SK-N-SH (cell line): ENCODE measurements around the gene PHKA2. TPM values are rescaled to one million over a fixed set of nuclear protein-coding genes. Genes with fewer than 3 reads are reported as not detected.

Experiments
- CTCF ChIA-PET: fragments of 300-600, 350-600 bp; formaldehyde crosslinking; extraction: SDS; loops from one replicate; lab custom pipeline; 2021; lab: Yijun Ruan, JAX
- POLR2A ChIA-PET: fragments of 350-600 bp; sonication (Branson Sonifier 250); formaldehyde crosslinking; extraction: SDS; loops from one replicate; lab custom pipeline; 2020; ENCODE audit warnings: antibody characterized with exemption, inconsistent platforms; lab: Yijun Ruan, JAX
- DNase-seq: peaks from one replicate; pipeline ENCODE4 v3.0.0; 2012
- H2AFZ ChIP-seq: fragments of 200-600 bp; sonication (generic); 2 replicates; pipeline ENCODE4 v1.8.1; 2016; ENCODE audit warnings: antibody characterized with exemption, mild to moderate bottlenecking, low read depth
- H3F3A ChIP-seq: fragments of 200-600 bp; sonication (generic); replicated peaks from 2 replicates; pipeline ENCODE3; 2016; ENCODE audit warnings: antibody characterized with exemption, mild to moderate bottlenecking; ENCODE audit not compliant: insufficient read depth
- H3K27ac ChIP-seq, 2 experiments: fragments of 200-500 bp in 1 of 2; fragments of 200-600 bp in 1 of 2; sonication (Bioruptor generic) in 1 of 2; sonication (generic), shearing (Covaris generic) in 1 of 2; 2 replicates each; pipeline versions ENCODE4 v1.5.1 to v1.6.1; 2014 to 2016; ENCODE audit warnings: low read depth in 2 of 2, inconsistent platforms in 1 of 2, low read length in 1 of 2, mild to moderate bottlenecking in 1 of 2, mixed read lengths in 1 of 2
- H3K27me3 ChIP-seq: fragments of 200-600 bp; sonication (generic), shearing (Covaris generic); 2 replicates; pipeline ENCODE4 v1.6.1; 2016; ENCODE audit warnings: mixed run types; ENCODE audit not compliant: insufficient read depth
- H3K36me3 ChIP-seq, 2 experiments: fragments of 200-500 bp in 1 of 2; fragments of 200-600 bp in 1 of 2; sonication (Bioruptor generic) in 1 of 2; sonication (generic) in 1 of 2; replicated peaks in 1 of 2; 2 replicates each; pipeline versions ENCODE3 to v1.5.1; 2014 to 2016; ENCODE audit warnings: low read length in 1 of 2, mild to moderate bottlenecking in 1 of 2; ENCODE audit not compliant: insufficient read depth in 2 of 2, control insufficient read depth in 1 of 2
- H3K4me1 ChIP-seq, 2 experiments: fragments of 200-500 bp in 1 of 2; fragments of 200-600 bp in 1 of 2; sonication (Bioruptor generic) in 1 of 2; sonication (generic), shearing (Covaris generic) in 1 of 2; 2 replicates each; pipeline versions ENCODE4 v1.5.1 to v1.6.1; 2014 to 2016; ENCODE audit warnings: low read depth in 1 of 2, low read length in 1 of 2, mixed run types in 1 of 2; ENCODE audit not compliant: insufficient read depth in 2 of 2, control insufficient read depth in 1 of 2
- H3K4me2 ChIP-seq: fragments of 200-600 bp; sonication (generic), shearing (Covaris generic); 2 replicates; pipeline ENCODE4 v1.6.1; 2017; ENCODE audit warnings: mixed run types
- H3K4me3 ChIP-seq, 2 experiments: fragments of 200-500 bp in 1 of 2; fragments of 200-600 bp in 1 of 2; sonication (Bioruptor generic) in 1 of 2; sonication (generic), shearing (Covaris generic) in 1 of 2; 2 replicates each; pipeline versions ENCODE4 v1.5.1 to v1.8.1; 2014 to 2016; ENCODE audit warnings: low read depth in 2 of 2, inconsistent platforms in 1 of 2, low read length in 1 of 2, mild to moderate bottlenecking in 1 of 2, mixed read lengths in 1 of 2, moderate library complexity in 1 of 2
- H3K79me2 ChIP-seq: fragments of 200-600 bp; sonication (generic); 2 replicates; pipeline ENCODE4 v1.8.1; 2017; ENCODE audit warnings: mild to moderate bottlenecking; ENCODE audit not compliant: insufficient read depth
- H3K9ac ChIP-seq: fragments of 200-600 bp; sonication (generic); 2 replicates; pipeline ENCODE4 v1.6.1; 2017; ENCODE audit warnings: mixed run types
- H3K9me2 ChIP-seq: fragments of 200-600 bp; sonication (generic); 2 replicates; pipeline ENCODE4 v1.6.1; 2017; ENCODE audit warnings: mixed run types
- H3K9me3 ChIP-seq: fragments of 200-600 bp; sonication (generic); 2 replicates; pipeline ENCODE4 v1.6.1; 2017; ENCODE audit warnings: mixed run types, mild to moderate bottlenecking, moderate library complexity
- H4K20me1 ChIP-seq: fragments of 200-600 bp; sonication (generic); 2 replicates; pipeline ENCODE4 v1.6.1; 2017; ENCODE audit warnings: mild to moderate bottlenecking, mixed run types; ENCODE audit not compliant: insufficient read depth
- CHD2 ChIP-seq: fragments of 150-350 bp; IDR thresholded peaks from 2 replicates; pipeline ENCODE4 v1.6.1; 2018; ENCODE audit warnings: low read length; ENCODE audit not compliant: partially characterized antibody
- EZH2phosphoT487 ChIP-seq: fragments of 200-600 bp; sonication (generic); IDR thresholded peaks from 2 replicates; pipeline ENCODE4 v1.6.1; 2017; ENCODE audit warnings: low read depth, mixed run types, mild to moderate bottlenecking, antibody characterized with exemption, moderate library complexity, borderline replicate concordance
- FOSL2 ChIP-seq: IDR thresholded peaks from 2 replicates; pipeline ENCODE4 v1.4.0; 2012; ENCODE audit warnings: low read depth, mild to moderate bottlenecking, moderate library complexity, borderline replicate concordance
- GATA2 ChIP-seq: sonication (generic); formaldehyde crosslinking; IDR thresholded peaks from 2 replicates; pipeline ENCODE4 v1.5.0; 2020; ENCODE audit warnings: mild to moderate bottlenecking, missing genetic modification reagents
- MEF2A ChIP-seq: IDR thresholded peaks from 2 replicates; pipeline ENCODE4 v1.4.0; 2012; ENCODE audit warnings: low read depth, borderline replicate concordance
- NRF1 ChIP-seq: IDR thresholded peaks from 2 replicates; pipeline ENCODE4 v1.6.1; 2012; ENCODE audit warnings: low read depth, mild to moderate bottlenecking, low read length
- RCOR1 ChIP-seq: fragments of 150-350 bp; IDR thresholded peaks from 2 replicates; pipeline ENCODE4 v1.6.1; 2017; ENCODE audit warnings: antibody characterized with exemption, low read length
- SMC3 ChIP-seq: IDR thresholded peaks from 2 replicates; pipeline ENCODE4 v1.6.1; 2012; ENCODE audit warnings: low read depth, low read length, improper control_type of control experiment
- TAF1 ChIP-seq: IDR thresholded peaks from 2 replicates; pipeline ENCODE4 v1.6.1; 2012; ENCODE audit warnings: low read depth, mild to moderate bottlenecking, low read length, moderate library complexity, borderline replicate concordance
- WGBS: methylation state at CpG from one replicate; pipeline ENCODE4 v1.1.6; 2017; ENCODE audit warnings: low lambda C conversion rate; 5-methylcytosine and 5-hydroxymethylcytosine counted together
- polyA plus RNA-seq, 3 experiments: library from polyadenylated mRNA; depleted of rRNA; stranded (reverse); fragments of >200 nt; gene quantifications; 2 replicates each; pipeline ENCODE4 v1.2.3, GENCODE V29; 2012
- TF ChIP-seq, protein P1 (sequence below): fragments of 150-350 bp; IDR thresholded peaks from 2 replicates; pipeline ENCODE4 v1.6.1; 2017; ENCODE audit warnings: antibody characterized with exemption, low read length, low read depth, borderline replicate concordance
- TF ChIP-seq, protein P2 (sequence below): fragments of 200-600 bp; sonication (generic); IDR thresholded peaks from 2 replicates; pipeline ENCODE4 v1.6.1; 2017; ENCODE audit warnings: antibody characterized with exemption, mild to moderate bottlenecking, moderate library complexity
- TF ChIP-seq, protein P3 (sequence below): IDR thresholded peaks from 2 replicates; pipeline ENCODE4 v1.6.1; 2012; ENCODE audit warnings: mild to moderate bottlenecking, low read depth, low read length, moderate library complexity

Gene PHKA2
- polyA plus RNA-seq, 1 of the 3 experiments (the other 2 are of a cell fraction), result 20.5 TPM

DNA sequence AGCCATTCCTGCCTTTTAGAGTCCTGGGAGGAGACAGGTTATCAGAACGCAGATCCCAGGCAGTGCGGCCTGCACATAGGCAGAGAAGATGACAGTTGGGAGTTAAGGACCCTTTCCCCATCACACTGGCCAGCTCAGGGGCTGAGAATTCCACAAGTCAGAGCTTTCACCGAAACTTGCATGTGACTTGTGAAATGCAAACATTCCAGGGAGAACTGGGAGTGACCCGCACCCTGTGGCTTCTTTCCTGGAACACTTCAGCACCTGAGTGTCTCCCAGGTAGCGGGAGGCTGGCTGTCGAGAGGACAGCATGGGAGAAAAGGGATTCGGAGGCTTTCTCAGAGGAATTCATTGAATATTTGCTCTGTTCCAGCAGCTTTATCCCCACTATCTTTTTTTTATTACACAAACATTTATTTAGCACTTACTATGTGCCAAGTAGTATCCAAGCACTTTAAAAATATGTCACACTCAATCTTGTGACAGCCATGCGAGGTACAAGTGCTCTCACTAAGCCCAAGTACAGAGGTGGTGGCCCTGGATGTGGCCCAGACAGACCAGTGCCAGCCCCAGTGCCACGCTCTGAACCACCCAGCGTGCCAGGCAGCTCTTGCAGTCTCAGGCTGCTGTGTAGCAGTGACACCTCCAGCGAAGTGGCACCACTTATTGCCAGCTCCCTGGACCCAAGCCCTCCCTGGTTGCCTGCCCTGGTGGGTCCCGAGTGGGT lies 100.5 kb downstream of the PHKA2 start:
- no peaks in the 10 kb centered on the region; the same call in 1 of the 2 replicates for H3K27me3 ChIP-seq
- TF ChIP-seq CHD2 (no peak), GATA2 (no peak), SMC3 (no peak), FOSL2 (no peak), EZH2phosphoT487 (no peak), MEF2A (no peak), TAF1 (no peak), RCOR1 (no peak), NRF1 (no peak)
- TF ChIP-seq, protein P1, sequence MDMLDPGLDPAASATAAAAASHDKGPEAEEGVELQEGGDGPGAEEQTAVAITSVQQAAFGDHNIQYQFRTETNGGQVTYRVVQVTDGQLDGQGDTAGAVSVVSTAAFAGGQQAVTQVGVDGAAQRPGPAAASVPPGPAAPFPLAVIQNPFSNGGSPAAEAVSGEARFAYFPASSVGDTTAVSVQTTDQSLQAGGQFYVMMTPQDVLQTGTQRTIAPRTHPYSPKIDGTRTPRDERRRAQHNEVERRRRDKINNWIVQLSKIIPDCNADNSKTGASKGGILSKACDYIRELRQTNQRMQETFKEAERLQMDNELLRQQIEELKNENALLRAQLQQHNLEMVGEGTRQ, result no peak
- TF ChIP-seq, protein P2, sequence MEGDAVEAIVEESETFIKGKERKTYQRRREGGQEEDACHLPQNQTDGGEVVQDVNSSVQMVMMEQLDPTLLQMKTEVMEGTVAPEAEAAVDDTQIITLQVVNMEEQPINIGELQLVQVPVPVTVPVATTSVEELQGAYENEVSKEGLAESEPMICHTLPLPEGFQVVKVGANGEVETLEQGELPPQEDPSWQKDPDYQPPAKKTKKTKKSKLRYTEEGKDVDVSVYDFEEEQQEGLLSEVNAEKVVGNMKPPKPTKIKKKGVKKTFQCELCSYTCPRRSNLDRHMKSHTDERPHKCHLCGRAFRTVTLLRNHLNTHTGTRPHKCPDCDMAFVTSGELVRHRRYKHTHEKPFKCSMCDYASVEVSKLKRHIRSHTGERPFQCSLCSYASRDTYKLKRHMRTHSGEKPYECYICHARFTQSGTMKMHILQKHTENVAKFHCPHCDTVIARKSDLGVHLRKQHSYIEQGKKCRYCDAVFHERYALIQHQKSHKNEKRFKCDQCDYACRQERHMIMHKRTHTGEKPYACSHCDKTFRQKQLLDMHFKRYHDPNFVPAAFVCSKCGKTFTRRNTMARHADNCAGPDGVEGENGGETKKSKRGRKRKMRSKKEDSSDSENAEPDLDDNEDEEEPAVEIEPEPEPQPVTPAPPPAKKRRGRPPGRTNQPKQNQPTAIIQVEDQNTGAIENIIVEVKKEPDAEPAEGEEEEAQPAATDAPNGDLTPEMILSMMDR, result no peak
- TF ChIP-seq, protein P3, sequence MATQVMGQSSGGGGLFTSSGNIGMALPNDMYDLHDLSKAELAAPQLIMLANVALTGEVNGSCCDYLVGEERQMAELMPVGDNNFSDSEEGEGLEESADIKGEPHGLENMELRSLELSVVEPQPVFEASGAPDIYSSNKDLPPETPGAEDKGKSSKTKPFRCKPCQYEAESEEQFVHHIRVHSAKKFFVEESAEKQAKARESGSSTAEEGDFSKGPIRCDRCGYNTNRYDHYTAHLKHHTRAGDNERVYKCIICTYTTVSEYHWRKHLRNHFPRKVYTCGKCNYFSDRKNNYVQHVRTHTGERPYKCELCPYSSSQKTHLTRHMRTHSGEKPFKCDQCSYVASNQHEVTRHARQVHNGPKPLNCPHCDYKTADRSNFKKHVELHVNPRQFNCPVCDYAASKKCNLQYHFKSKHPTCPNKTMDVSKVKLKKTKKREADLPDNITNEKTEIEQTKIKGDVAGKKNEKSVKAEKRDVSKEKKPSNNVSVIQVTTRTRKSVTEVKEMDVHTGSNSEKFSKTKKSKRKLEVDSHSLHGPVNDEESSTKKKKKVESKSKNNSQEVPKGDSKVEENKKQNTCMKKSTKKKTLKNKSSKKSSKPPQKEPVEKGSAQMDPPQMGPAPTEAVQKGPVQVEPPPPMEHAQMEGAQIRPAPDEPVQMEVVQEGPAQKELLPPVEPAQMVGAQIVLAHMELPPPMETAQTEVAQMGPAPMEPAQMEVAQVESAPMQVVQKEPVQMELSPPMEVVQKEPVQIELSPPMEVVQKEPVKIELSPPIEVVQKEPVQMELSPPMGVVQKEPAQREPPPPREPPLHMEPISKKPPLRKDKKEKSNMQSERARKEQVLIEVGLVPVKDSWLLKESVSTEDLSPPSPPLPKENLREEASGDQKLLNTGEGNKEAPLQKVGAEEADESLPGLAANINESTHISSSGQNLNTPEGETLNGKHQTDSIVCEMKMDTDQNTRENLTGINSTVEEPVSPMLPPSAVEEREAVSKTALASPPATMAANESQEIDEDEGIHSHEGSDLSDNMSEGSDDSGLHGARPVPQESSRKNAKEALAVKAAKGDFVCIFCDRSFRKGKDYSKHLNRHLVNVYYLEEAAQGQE, result no peak
- no peaks in the 10 kb centered on the region for H3K9me2 ChIP-seq
- no peaks in the 10 kb centered on the region for H4K20me1 ChIP-seq
- H3F3A ChIP-seq, result no peaks in the 10 kb centered on the region
- no peaks in the 10 kb centered on the region for H3K9me3 ChIP-seq
- ChIA-PET POLR2A (no interaction called here), CTCF (interaction anchor here (1.0 to 1.1 kb wide), 2 partner anchors 116 to 474 kb away, joined by 3 read pairs; no protein-coding TSS in a partner anchor)
- H3K4me2 ChIP-seq, result no peak overlapping the region
- no peak overlapping the region for H2AFZ ChIP-seq
- no peak for DNase-seq
- no peaks in the 10 kb centered on the region for H3K79me2 ChIP-seq
- H3K4me3 ChIP-seq, result no peak overlapping the region
- no peak overlapping the region for H3K9ac ChIP-seq
- 44% methylated on average over 12 of the region's 12 CpGs for WGBS
- peaks cover 9 to 24% of the 10 kb centered on the region in 2 experiments; a peak in 2 of 4 replicates for H3K4me1 ChIP-seq
- H3K27ac ChIP-seq, result no peak overlapping the region
- no peaks in the 10 kb centered on the region for H3K36me3 ChIP-seq
